GM12891 (cell line): ENCODE results near the gene PTPRJ.

Source experiments
- PAX5 ChIP-seq: IDR thresholded peaks from 2 replicates; pipeline ENCODE4 v1.6.1; 2011; ENCODE audit warnings: low read length, moderate library complexity, mild to moderate bottlenecking; ENCODE audit not compliant: insufficient read depth, severe bottlenecking
- POLR2A ChIP-seq: IDR thresholded peaks from 2 replicates; pipeline ENCODE4 v1.6.1; 2011; ENCODE audit warnings: low read depth, low read length, control low read depth
- POLR2AphosphoS5 ChIP-seq: IDR thresholded peaks from 2 replicates; pipeline ENCODE4 v1.6.1; 2011; ENCODE audit warnings: low read depth, low read length, control low read depth
- POU2F2 ChIP-seq: IDR thresholded peaks from 2 replicates; pipeline ENCODE4 v1.6.1; 2011; ENCODE audit warnings: low read depth, mild to moderate bottlenecking, control low read depth, low read length, moderate library complexity
- SPI1 ChIP-seq: IDR thresholded peaks from 2 replicates; pipeline ENCODE4 v1.6.1; 2011; ENCODE audit warnings: low read depth, low read length, control low read depth
- TAF1 ChIP-seq: IDR thresholded peaks from 2 replicates; pipeline ENCODE4 v1.6.1; 2011; ENCODE audit warnings: low read depth, low read length, control low read depth

GRCh38 chr11:47969401-47969800 is 11.0 kb upstream of the PTPRJ start:
- TF ChIP-seq POLR2A, result no peak
- TF ChIP-seq POLR2AphosphoS5, result no peak
- no peak for TF ChIP-seq TAF1
- no peak for TF ChIP-seq POU2F2
- TF ChIP-seq SPI1, result no peak
- no peak for TF ChIP-seq PAX5
